K562 (cell line): ENCODE measurements around the gene TVP23B. TPM values are rescaled to one million over a fixed set of nuclear protein-coding genes. Genes with fewer than 3 reads are reported as not detected.

Experiments used
- ARNT ChIP-seq, 2 experiments: fragments of 450-650 bp; IDR thresholded peaks; 2 replicates each; pipeline ENCODE4 v1.6.1; 2016; ENCODE audit warnings: mild to moderate bottlenecking in 1 of 2
- BHLHE40 ChIP-seq: IDR thresholded peaks from 2 replicates; pipeline ENCODE4 v1.6.1; 2011; ENCODE audit warnings: low read length, improper control_type of control experiment
- BRCA1 ChIP-seq, 2 experiments: fragments of 450-650 bp in 1 of 2; sonication (generic) in 1 of 2; formaldehyde crosslinking in 1 of 2; IDR thresholded peaks; 2 replicates each; pipeline versions ENCODE4 v1.5.0 to v1.6.1; 2017 to 2020; ENCODE audit warnings: mild to moderate bottlenecking in 1 of 2, missing genetic modification reagents in 1 of 2
- C11orf30 ChIP-seq: fragments of 450-650 bp; IDR thresholded peaks from 2 replicates; pipeline ENCODE4 v1.6.1; 2016; ENCODE audit warnings: low read depth, mild to moderate bottlenecking
- ETV6 ChIP-seq, 3 experiments: fragments of 150-350 bp in 1 of 3; sonication (generic) in 1 of 3; formaldehyde crosslinking in 1 of 3; IDR thresholded peaks; 2 replicates each; pipeline versions ENCODE4 v1.6.1 to v1.8.0; 2014 to 2022; ENCODE audit warnings: borderline replicate concordance in 2 of 3, low read depth in 2 of 3, antibody characterized with exemption in 1 of 3, low read length in 1 of 3, mild to moderate bottlenecking in 1 of 3, missing genetic modification reagents in 1 of 3
- FOXA1 ChIP-seq: fragments of 450-650 bp; IDR thresholded peaks from 2 replicates; pipeline ENCODE4 v1.6.1; 2016; ENCODE audit warnings: mild to moderate bottlenecking, borderline replicate concordance
- GATA2 ChIP-seq: sonication (generic); formaldehyde crosslinking; IDR thresholded peaks from 2 replicates; pipeline ENCODE4 v1.4.0; 2020; ENCODE audit warnings: mild to moderate bottlenecking, missing genetic modification reagents
- GATAD2B ChIP-seq: fragments of 450-650 bp; IDR thresholded peaks from 2 replicates; pipeline ENCODE4 v1.6.1; 2017; ENCODE audit warnings: mild to moderate bottlenecking, borderline replicate concordance
- MAFG ChIP-seq: fragments of 450-650 bp; conservative IDR thresholded peaks from 2 replicates; pipeline ENCODE4 v1.6.1; 2016; ENCODE audit warnings: missing genetic modification characterization, missing compliant biosample characterization
- RBFOX2 ChIP-seq: fragments of 200-400 bp; formaldehyde crosslinking; IDR thresholded peaks from 2 replicates; pipeline ENCODE4 v1.6.1; 2017; ENCODE audit warnings: low read depth, mild to moderate bottlenecking, low read length, moderate library complexity
- SUPT5H ChIP-seq: fragments of 450-650 bp; IDR thresholded peaks from 2 replicates; pipeline ENCODE4 v1.6.1; 2016
- TAF9B ChIP-seq: fragments of 450-650 bp; IDR thresholded peaks from 2 replicates; pipeline ENCODE4 v1.6.1; 2018; ENCODE audit warnings: mild to moderate bottlenecking; ENCODE audit not compliant: partially characterized antibody
- TEAD1 ChIP-seq, 2 experiments: fragments of 450-650 bp in 1 of 2; sonication (generic) in 1 of 2; formaldehyde crosslinking; IDR thresholded peaks; 2 replicates each; pipeline versions ENCODE4 v1.4.0 to v1.8.0; 2020 to 2022; ENCODE audit warnings: mild to moderate bottlenecking in 2 of 2, missing genetic modification reagents in 1 of 2
- ZNF140 ChIP-seq: fragments of 250-450 bp; sonication (Bioruptor Pico); IDR thresholded peaks from 2 replicates; pipeline ENCODE4 v1.8.0; 2021; ENCODE audit warnings: moderate library complexity, mild to moderate bottlenecking, inconsistent platforms
- polyA plus RNA-seq, 8 experiments: library from polyadenylated mRNA; depleted of rRNA in 4 of 8; stranded (reverse) in 5 of 8; unstranded in 3 of 8; fragments of >200 nt; fragmentation: Nextera tagmentation in 2 of 8; fragmentation: Illumina TruSeq in 1 of 8; extraction: Ambion mirVana in 2 of 8; extraction: Trizol in 1 of 8; gene quantifications; 2 replicates each; pipeline versions ENCODE4 v1.2.1 to v1.2.3, GENCODE V29; 2011 to 2014; ENCODE audit warnings: inconsistent platforms in 1 of 8, missing spikeins in 1 of 8
- total RNA-seq, 7 experiments: library from RNA; depleted of rRNA in 6 of 7; stranded (reverse); fragments of >200 nt in 6 of 7; fragmentation: Illumina TruSeq in 2 of 7; extraction: Trizol in 2 of 7; gene quantifications; 2 replicates each; pipeline versions ENCODE4 v1.2.1 to v1.2.3, GENCODE V29; 2011 to 2021; ENCODE audit warnings: low replicate concordance in 1 of 7
- TF ChIP-seq, protein P1 (sequence below): fragments of 250-450 bp; sonication (Bioruptor Pico); IDR thresholded peaks from 2 replicates; pipeline ENCODE4 v1.5.0; 2022; ENCODE audit warnings: mild to moderate bottlenecking
- TF ChIP-seq, protein P2 (sequence below): fragments of 200-800 bp; sonication (Bioruptor generic); IDR thresholded peaks from 2 replicates; pipeline ENCODE4 v1.6.1; 2017; ENCODE audit warnings: missing genetic modification characterization, missing compliant biosample characterization
- TF ChIP-seq, protein P3 (sequence below): conservative IDR thresholded peaks from 2 replicates; pipeline ENCODE4 v1.6.1; 2011; ENCODE audit warnings: low read depth, mild to moderate bottlenecking, low read length; ENCODE audit not compliant: control insufficient read depth
- TF ChIP-seq, protein P4 (sequence below): fragments of 450-650 bp; IDR thresholded peaks from 2 replicates; pipeline ENCODE4 v1.6.1; 2014; ENCODE audit warnings: low read depth, mild to moderate bottlenecking, moderate library complexity, borderline replicate concordance
- TF ChIP-seq, protein P5 (sequence below): sonication (generic); formaldehyde crosslinking; IDR thresholded peaks from 2 replicates; pipeline ENCODE4 v1.8.1; 2022; ENCODE audit warnings: missing genetic modification reagents

Gene TVP23B
- total and polyA plus RNA-seq, 9 of the 15 experiments (the other 6 are each of a cell fraction or from before 2014, with no cell fraction given): 10.4 to 52.8 (median 15.8) TPM

DNA sequence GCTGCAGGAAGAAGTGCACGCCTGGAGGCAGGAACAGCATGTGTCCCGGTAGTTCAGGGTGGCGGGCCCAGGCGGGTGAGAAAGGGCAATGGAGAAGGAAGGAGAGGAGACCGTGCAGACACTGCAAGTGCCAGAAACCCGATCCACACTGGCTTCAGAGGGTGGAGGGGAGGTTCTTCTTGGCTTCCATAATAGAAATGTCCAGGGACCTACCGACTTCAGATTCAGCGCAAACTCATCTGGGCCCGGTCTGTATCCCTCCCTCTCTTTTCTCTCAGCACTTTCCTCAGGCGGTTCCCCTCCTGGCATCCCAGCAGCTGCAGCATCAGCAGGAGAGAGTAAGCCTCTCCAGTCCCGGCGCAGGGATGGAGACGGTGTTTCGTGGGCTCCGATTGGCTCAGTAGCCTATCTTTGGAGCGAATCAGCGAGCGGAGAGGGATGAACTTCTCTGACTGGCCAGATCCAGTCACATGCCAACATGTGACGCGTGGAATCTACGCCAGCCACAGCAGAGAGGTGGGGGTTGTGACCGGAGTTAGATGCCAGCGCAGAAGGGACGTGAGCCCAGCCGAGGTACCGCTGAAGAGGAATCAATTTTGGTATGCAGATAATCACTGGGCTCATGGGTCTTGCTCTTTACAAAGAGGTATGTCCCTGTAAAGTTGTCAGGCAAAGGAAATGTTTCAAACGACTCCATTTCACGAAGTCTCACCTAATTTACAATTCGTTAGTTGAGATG, 75.0 kb downstream of the TVP23B start (continued):
- TF ChIP-seq FOXA1: no peak
- no peak for TF ChIP-seq ARNT (IDR thresholded peaks at IDR 0.05)
- peak; percentile 48 for TF ChIP-seq RBFOX2
- TF ChIP-seq, protein P1, sequence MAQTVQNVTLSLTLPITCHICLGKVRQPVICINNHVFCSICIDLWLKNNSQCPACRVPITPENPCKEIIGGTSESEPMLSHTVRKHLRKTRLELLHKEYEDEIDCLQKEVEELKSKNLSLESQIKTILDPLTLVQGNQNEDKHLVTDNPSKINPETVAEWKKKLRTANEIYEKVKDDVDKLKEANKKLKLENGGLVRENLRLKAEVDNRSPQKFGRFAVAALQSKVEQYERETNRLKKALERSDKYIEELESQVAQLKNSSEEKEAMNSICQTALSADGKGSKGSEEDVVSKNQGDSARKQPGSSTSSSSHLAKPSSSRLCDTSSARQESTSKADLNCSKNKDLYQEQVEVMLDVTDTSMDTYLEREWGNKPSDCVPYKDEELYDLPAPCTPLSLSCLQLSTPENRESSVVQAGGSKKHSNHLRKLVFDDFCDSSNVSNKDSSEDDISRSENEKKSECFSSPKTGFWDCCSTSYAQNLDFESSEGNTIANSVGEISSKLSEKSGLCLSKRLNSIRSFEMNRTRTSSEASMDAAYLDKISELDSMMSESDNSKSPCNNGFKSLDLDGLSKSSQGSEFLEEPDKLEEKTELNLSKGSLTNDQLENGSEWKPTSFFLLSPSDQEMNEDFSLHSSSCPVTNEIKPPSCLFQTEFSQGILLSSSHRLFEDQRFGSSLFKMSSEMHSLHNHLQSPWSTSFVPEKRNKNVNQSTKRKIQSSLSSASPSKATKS (CRISPR knock-in tag): no peak
- peak; percentile 66; the same call in 1 of the 2 replicates for TF ChIP-seq SUPT5H
- peak; percentile 52 for TF ChIP-seq TAF9B
- no peak for TF ChIP-seq BRCA1 (IDR thresholded peaks at IDR 0.05)
- TF ChIP-seq BRCA1 (CRISPR knock-in tag; IDR thresholded peaks at IDR 0.05): no peak
- TF ChIP-seq, protein P2, sequence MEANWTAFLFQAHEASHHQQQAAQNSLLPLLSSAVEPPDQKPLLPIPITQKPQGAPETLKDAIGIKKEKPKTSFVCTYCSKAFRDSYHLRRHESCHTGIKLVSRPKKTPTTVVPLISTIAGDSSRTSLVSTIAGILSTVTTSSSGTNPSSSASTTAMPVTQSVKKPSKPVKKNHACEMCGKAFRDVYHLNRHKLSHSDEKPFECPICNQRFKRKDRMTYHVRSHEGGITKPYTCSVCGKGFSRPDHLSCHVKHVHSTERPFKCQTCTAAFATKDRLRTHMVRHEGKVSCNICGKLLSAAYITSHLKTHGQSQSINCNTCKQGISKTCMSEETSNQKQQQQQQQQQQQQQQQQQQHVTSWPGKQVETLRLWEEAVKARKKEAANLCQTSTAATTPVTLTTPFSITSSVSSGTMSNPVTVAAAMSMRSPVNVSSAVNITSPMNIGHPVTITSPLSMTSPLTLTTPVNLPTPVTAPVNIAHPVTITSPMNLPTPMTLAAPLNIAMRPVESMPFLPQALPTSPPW (CRISPR knock-in tag): peak; percentile 36; the same call in 1 of the 2 replicates
- peak; percentile 94 for TF ChIP-seq C11orf30
- TF ChIP-seq ETV6 (IDR thresholded peaks at IDR 0.05; ENCODE audit: borderline replicate concordance in 1 of 2, low read depth in 2 of 2, low read length in 1 of 2): no peak
- no peak for TF ChIP-seq ETV6 (CRISPR knock-in tag; IDR thresholded peaks at IDR 0.05; ENCODE audit: borderline replicate concordance)
- TF ChIP-seq, protein P3, sequence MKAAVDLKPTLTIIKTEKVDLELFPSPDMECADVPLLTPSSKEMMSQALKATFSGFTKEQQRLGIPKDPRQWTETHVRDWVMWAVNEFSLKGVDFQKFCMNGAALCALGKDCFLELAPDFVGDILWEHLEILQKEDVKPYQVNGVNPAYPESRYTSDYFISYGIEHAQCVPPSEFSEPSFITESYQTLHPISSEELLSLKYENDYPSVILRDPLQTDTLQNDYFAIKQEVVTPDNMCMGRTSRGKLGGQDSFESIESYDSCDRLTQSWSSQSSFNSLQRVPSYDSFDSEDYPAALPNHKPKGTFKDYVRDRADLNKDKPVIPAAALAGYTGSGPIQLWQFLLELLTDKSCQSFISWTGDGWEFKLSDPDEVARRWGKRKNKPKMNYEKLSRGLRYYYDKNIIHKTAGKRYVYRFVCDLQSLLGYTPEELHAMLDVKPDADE: no peak
- TF ChIP-seq, protein P4, sequence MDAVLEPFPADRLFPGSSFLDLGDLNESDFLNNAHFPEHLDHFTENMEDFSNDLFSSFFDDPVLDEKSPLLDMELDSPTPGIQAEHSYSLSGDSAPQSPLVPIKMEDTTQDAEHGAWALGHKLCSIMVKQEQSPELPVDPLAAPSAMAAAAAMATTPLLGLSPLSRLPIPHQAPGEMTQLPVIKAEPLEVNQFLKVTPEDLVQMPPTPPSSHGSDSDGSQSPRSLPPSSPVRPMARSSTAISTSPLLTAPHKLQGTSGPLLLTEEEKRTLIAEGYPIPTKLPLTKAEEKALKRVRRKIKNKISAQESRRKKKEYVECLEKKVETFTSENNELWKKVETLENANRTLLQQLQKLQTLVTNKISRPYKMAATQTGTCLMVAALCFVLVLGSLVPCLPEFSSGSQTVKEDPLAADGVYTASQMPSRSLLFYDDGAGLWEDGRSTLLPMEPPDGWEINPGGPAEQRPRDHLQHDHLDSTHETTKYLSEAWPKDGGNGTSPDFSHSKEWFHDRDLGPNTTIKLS: 0 out of 2 replicates have a peak, but pooled peaks have one; percentile 32
- 0 out of 4 replicates have a peak, but pooled peaks of 1 of the 2 experiments have one; percentile 47 for TF ChIP-seq TEAD1 (CRISPR knock-in tag; IDR thresholded peaks at IDR 0.05)
- TF ChIP-seq GATAD2B: no peak
- TF ChIP-seq MAFG: no peak
- no peak for TF ChIP-seq ZNF140 (CRISPR knock-in tag)
- TF ChIP-seq BHLHE40: peak; percentile 39; the same call in 1 of the 2 replicates
- TF ChIP-seq, protein P5, sequence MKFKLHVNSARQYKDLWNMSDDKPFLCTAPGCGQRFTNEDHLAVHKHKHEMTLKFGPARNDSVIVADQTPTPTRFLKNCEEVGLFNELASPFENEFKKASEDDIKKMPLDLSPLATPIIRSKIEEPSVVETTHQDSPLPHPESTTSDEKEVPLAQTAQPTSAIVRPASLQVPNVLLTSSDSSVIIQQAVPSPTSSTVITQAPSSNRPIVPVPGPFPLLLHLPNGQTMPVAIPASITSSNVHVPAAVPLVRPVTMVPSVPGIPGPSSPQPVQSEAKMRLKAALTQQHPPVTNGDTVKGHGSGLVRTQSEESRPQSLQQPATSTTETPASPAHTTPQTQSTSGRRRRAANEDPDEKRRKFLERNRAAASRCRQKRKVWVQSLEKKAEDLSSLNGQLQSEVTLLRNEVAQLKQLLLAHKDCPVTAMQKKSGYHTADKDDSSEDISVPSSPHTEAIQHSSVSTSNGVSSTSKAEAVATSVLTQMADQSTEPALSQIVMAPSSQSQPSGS (CRISPR knock-in tag): no peak
- TF ChIP-seq GATA2 (CRISPR knock-in tag): no peak
